A673 (cell line): ENCODE results near the gene STRN. TPM values are rescaled to one million over a fixed set of nuclear protein-coding genes. Genes with fewer than 3 reads are reported as not detected.

Experiments used
- BruUV-seq: library from RNA; stranded (reverse); fragments of 400-500 nt; replicated peaks from 2 replicates; lab custom pipeline; 2021; lab: Mats Ljungman, UMichigan
- CTCF ChIA-PET: fragments of 300-600 bp; sonication (Branson Sonifier 250); formaldehyde crosslinking; loops from one replicate; lab custom pipeline; 2022; ENCODE audit warnings: antibody characterized with exemption; lab: Charles Lee
- POLR2A ChIA-PET: fragments of 300-600 bp; sonication (Branson Sonifier 250); formaldehyde crosslinking; loops from one replicate; lab custom pipeline; 2022; ENCODE audit warnings: antibody characterized with exemption; ENCODE audit not compliant: low non-redundant PET; lab: Charles Lee
- DNase-seq: peaks from one replicate; pipeline ENCODE4 v3.0.0-alpha.2; 2015; ENCODE audit warnings: low spot score
- H3K27ac ChIP-seq: fragments of 200-600 bp; sonication (generic); 2 replicates; pipeline ENCODE4 v1.5.1; 2016; ENCODE audit warnings: mixed run types, low read depth, mild to moderate bottlenecking, mixed read lengths, antibody characterized with exemption, low read length; ENCODE audit not compliant: poor library complexity, severe bottlenecking
- H3K27me3 ChIP-seq: fragments of 200-600 bp; sonication (generic); replicated peaks from 2 replicates; pipeline ENCODE4 v1.6.1; 2017; ENCODE audit warnings: mixed run types, low read depth, mild to moderate bottlenecking, mixed read lengths, antibody characterized with exemption, low read length; ENCODE audit not compliant: insufficient read depth, poor library complexity
- H3K36me3 ChIP-seq: fragments of 200-600 bp; sonication (generic); 2 replicates; pipeline ENCODE4 v1.6.1; 2016; ENCODE audit warnings: mixed run types, mild to moderate bottlenecking, mixed read lengths, antibody characterized with exemption, low read length; ENCODE audit not compliant: insufficient read depth, poor library complexity, severe bottlenecking
- H3K4me1 ChIP-seq: fragments of 200-600 bp; sonication (generic); 2 replicates; pipeline ENCODE4 v1.6.1; 2017; ENCODE audit warnings: mixed run types, mild to moderate bottlenecking, mixed read lengths, antibody characterized with exemption, low read length; ENCODE audit not compliant: insufficient read depth, poor library complexity, severe bottlenecking
- H3K4me3 ChIP-seq: fragments of 200-600 bp; sonication (generic); 2 replicates; pipeline ENCODE4 v1.5.1; 2016; ENCODE audit warnings: low read depth, mixed run types, mild to moderate bottlenecking, mixed read lengths, low read length; ENCODE audit not compliant: poor library complexity, severe bottlenecking
- H3K9me3 ChIP-seq: fragments of 200-600 bp; sonication (generic); 2 replicates; pipeline ENCODE4 v1.6.1; 2016; ENCODE audit warnings: mixed run types, low read depth, mild to moderate bottlenecking, mixed read lengths, antibody characterized with exemption, low read length; ENCODE audit not compliant: poor library complexity, severe bottlenecking
- EZH2 ChIP-seq: fragments of 200-600 bp; sonication (generic); IDR thresholded peaks from 2 replicates; pipeline ENCODE4 v1.6.1; 2017; ENCODE audit warnings: borderline replicate concordance, low read depth, mild to moderate bottlenecking, mixed read lengths, antibody characterized with exemption, low read length; ENCODE audit not compliant: poor library complexity, severe bottlenecking
- intact Hi-C: fragments of 100-400 bp; cut with micrococcal nuclease; formaldehyde crosslinking; loops from one replicate; pipeline ENCODE4 v1.10.0; 2022; ENCODE audit not compliant: unreplicated experiment
- total RNA-seq: library from RNA; stranded (reverse); gene quantifications from 2 replicates; pipeline ENCODE4 v1.2.3, GENCODE V29; 2021
- TF ChIP-seq, protein P1 (sequence below): fragments of 300-800, 200-600 bp; sonication (generic); conservative IDR thresholded peaks from 2 replicates; pipeline ENCODE4 v1.5.1; 2017; ENCODE audit warnings: low read depth, mild to moderate bottlenecking, antibody characterized with exemption, low read length, moderate library complexity, mixed read lengths

STRN gene
- total RNA-seq, 1 experiment from 2014 or later = 36.1 TPM

DNA sequence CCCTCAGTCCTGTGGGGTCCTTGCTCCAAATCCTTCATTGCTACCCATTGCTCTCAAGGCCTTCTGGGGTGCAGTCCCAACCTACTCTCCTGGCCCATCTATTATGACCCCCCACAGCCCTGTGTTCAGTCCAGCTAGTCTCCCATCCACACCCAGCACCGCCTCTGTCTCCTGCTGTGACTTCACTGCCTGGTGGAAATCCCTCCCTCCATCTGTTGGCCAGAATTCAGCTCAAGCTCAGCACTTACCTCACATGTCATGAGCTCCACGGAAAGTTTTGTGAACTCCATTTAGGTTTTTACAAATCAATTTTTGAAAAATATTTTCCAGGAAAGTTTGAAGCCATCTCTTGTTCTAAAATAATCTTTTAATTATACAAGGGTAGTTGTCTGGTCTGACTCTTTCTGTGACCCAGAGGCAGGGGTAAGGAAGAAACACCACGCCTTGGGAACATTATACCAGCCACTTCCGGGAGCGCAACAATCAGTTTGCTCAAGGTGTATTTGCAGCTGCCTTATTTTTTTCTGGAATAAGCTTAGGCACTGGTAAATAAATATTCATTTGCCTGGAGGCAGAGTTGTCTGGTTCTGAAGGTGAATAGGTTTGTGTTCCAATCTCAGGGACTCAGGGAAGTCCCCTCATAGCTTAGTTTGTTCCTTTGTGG lies 159.0 kb downstream of the STRN start:
- DNase-seq = peak; percentile 7
- TF ChIP-seq, protein P1, sequence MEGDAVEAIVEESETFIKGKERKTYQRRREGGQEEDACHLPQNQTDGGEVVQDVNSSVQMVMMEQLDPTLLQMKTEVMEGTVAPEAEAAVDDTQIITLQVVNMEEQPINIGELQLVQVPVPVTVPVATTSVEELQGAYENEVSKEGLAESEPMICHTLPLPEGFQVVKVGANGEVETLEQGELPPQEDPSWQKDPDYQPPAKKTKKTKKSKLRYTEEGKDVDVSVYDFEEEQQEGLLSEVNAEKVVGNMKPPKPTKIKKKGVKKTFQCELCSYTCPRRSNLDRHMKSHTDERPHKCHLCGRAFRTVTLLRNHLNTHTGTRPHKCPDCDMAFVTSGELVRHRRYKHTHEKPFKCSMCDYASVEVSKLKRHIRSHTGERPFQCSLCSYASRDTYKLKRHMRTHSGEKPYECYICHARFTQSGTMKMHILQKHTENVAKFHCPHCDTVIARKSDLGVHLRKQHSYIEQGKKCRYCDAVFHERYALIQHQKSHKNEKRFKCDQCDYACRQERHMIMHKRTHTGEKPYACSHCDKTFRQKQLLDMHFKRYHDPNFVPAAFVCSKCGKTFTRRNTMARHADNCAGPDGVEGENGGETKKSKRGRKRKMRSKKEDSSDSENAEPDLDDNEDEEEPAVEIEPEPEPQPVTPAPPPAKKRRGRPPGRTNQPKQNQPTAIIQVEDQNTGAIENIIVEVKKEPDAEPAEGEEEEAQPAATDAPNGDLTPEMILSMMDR = no peak
- TF ChIP-seq EZH2 = no peak
- H3K36me3 ChIP-seq = no peaks in the 10 kb centered on the region
- no TSS peak for BruUV-seq
- no peaks in the 10 kb centered on the region for H3K27me3 ChIP-seq
- POLR2A ChIA-PET = no interaction called here
- no peak overlapping the region for H3K4me3 ChIP-seq
- H3K4me1 ChIP-seq = no peaks in the 10 kb centered on the region
- no peak overlapping the region for H3K27ac ChIP-seq
- intact Hi-C loops = no loop called here
- H3K9me3 ChIP-seq = no peaks in the 10 kb centered on the region
- CTCF ChIA-PET = no interaction called here

DNA sequence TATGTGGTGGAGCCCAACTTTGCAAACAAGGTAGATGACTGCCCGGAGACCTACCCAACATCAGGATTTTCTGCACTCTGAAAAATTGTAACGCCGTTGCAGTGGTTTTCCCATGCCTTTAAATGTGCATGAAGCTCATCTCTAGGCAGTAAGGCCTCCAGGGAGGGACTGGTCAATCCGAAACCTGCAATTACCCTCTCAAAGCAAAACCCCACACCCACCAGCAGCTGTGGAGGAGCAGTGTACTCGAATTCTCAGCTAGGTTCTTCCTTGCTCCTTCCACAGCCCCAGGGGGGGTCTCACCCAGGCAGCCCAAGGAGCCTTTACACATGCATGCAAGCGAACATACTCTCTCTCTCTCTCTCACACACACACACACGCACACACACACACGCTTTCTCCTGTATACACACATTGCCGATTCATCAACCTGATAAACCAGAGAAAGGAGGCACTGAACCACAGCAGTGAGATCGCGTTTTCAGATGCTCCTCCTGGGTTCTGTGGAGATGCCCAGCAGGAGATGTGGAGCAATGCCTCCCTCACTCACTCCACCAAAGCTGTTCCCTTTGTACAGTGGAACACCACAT lies 160.6 kb downstream of the STRN start:
- POLR2A ChIA-PET = no interaction called here
- no TSS peak for BruUV-seq
- Histone ChIP-seq H3K9me3 (no peaks in the 10 kb centered on the region), H3K36me3 (no peaks in the 10 kb centered on the region), H3K4me3 (no peak overlapping the region), H3K4me1 (no peaks in the 10 kb centered on the region), H3K27me3 (no peaks in the 10 kb centered on the region), H3K27ac (no peak overlapping the region)
- no peak for TF ChIP-seq EZH2
- TF ChIP-seq, protein P1 = no peak
- CTCF ChIA-PET = no interaction called here
- DNase-seq = no peak
- intact Hi-C loops = no loop called here

DNA sequence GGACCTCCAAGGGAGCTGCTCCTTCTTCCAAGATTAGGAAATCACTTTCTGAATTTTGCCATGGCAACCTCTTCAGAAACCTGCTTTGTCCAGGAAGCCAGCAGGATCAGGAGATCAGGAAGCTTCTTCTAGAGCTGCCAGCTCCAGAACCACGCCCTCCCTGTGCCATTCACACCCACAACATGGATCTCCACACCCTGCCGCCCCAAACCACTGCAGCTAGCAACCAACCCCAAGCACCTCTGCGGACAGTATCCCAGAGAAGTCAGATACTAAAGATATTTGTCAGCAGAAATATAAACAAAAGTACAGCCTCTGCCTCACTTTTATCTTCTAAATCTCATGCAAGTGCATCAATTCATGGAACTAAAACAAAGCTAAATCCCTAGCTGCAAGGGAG lies 163.4 kb downstream of the STRN start:
- CTCF ChIA-PET = no interaction called here
- no peaks in the 10 kb centered on the region for H3K4me1 ChIP-seq
- intact Hi-C loops = no loop called here
- H3K9me3 ChIP-seq = no peaks in the 10 kb centered on the region
- H3K4me3 ChIP-seq = no peak overlapping the region
- TF ChIP-seq EZH2 = no peak
- TF ChIP-seq, protein P1 = no peak
- H3K27me3 ChIP-seq = no peaks in the 10 kb centered on the region
- no TSS peak for BruUV-seq
- POLR2A ChIA-PET = no interaction called here
- H3K27ac ChIP-seq = no peak overlapping the region
- no peaks in the 10 kb centered on the region for H3K36me3 ChIP-seq
- DNase-seq = no peak
